NOMO-1 treated with DMSO at 0.1 percent for 48 hours (cell line): ENCODE measurements around the gene PLOD1.
"Not testable (repeated sequence)": the region's sequence is repeated elsewhere in the genome, so short reads cannot be mapped to it uniquely, and the experiment has no call there.

Experiments used
- DNase-seq: peaks from one replicate; lab custom pipeline; 2025; ENCODE audit not compliant: unreplicated experiment; lab: John Stamatoyannopoulos, UW

The PLOD1 gene

DNA sequence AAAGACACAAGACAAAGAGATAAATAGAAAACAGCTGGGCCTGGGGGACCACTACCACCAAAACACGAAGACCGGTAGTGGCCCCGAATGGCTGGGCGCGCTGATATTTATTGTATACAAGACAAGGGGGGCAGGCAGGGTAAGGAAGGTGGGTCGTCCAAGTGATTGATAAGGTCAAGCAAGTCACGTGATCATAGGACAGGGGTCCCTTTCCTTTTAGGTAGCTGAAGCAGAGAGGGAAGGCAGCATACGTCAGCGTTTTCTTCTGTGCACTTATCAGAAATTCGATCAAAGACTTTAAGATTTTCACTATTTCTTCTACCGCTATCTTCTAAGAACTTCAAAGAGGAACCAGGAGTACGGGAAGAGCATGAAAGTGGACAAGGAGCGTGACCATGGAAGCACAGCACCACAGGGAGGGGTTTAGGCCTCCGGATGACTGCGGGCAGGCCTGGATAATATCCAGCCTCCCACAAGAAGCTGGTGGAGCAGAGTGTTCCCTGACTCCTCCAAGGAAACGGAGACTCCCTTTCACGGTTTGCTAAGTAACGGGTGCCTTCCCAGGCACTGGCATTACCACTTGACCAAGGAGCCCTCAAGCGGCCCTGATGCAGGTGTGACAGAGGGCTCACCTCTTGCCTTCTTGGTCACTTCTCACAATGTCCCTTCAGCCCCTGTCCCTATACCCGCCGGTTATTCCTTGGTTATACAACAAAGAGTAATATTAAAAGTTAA lies 21.9 kb upstream of the PLOD1 start:
- DNase-seq: not testable (repeated sequence)

- no peak for DNase-seq
Measured at GRCh38 chr1:11913291-11913690, 21.2 kb upstream of the PLOD1 start.

- DNase-seq: no peak
Measured at GRCh38 chr1:11914024-11914423, 20.5 kb upstream of the PLOD1 start.

- DNase-seq: no peak
Measured at GRCh38 chr1:11918799-11919519, 15.6 kb upstream of the PLOD1 start.

- DNase-seq: no peak
Measured at GRCh38 chr1:11919621-11920020, 14.9 kb upstream of the PLOD1 start.

DNA sequence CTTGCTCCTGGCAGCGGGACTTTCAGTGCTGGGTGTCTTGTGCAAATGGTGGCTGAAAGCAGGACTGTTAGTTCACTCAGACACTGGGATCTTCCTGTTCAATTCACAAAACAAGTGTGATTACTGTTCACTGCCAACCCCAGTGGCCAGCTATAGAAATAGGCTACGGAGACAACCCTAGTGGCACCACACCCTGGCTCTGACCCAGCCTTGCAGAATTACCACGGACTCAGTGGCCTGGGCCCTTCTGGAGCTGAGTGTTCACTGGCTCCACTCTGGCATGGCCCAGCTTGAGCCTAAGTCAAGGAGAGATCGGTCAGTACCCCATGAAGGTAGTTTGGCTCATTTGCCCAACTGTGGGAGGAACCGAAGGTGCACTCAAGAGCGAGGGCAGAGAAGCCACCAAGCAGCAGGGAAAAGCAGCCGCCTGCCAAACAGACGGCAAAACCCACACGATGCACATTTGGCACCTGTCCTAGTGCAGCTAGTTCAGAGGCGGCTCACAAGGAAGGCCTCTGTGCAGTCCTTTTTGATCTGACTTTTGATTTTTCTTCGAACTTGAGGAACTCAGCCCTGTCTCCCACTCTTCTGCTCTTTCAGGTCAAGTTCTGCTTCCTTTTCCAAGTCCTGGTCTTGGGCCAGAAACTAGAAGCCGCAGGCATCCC lies 14.1 kb upstream of the PLOD1 start:
- no peak for DNase-seq

DNA sequence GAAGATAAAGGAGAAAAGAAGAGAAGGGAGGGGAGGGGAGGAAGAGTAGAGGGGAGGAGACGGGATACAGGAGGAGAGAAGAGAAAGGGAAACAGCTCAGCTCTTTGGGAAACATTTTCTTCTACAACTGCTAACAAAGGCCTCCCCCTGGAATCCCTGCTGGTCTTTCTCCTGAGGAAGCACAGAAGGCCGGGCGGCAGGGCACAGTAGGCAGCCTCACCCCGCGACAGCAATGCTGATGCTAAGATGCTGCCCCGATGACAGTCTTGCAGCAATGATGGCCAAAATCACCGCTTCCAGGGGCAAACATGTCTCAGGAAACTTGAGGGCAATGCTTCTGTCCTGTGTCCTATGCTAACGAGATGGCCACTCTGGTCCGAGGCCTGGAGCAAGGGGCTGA lies 13.5 kb upstream of the PLOD1 start:
- DNase-seq: no peak

DNA sequence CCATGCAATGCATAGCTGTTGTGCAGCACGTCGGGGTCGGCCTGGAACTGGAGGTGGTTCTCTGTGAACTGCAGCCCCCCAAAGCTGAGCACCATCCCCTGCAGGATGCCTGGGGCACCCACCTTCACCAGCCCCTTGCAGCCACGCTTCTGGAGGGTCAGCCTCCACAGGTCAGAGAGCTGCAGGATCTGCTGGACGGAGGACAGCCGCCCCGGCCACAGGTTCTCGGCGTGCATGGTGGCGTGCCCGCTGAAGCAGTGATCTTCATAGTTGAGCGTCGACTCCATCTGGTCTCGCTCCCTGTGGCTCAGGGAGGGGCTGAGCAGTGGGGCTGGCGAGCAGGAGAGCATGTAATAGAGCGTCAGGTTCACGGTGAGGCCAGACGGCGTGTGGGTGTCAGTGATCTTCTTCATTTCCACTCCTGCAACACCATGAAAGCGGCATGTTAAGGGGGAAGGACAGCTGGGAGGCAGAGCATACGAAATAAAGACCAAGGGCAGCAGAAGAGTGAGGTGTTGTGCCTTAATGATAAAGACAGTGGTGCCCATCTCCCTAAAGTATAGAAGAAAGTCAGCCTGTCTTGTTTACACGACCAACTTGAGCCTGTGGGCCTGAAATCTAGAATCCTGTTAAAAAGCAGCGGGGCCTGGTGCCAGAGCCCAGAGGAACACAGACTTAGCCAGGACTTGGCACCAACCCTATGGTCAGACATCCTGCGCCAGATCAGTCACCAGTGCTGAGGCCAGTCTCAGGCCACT lies 11.3 kb upstream of the PLOD1 start:
- no peak for DNase-seq

DNA sequence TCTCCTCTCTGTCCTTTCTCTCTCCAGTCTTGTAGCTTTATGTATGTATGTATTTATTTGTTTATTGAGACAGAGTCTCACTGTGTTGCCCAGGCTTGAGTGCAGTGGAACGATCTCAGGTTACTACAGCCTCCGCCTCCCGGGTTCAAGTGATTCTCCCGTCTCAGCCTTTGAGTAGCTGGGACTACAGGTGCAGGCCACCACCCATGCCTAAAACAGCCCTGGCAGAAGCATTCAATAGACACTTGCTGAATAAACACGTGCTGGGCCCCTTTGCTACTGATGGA lies 10.7 kb upstream of the PLOD1 start:
- DNase-seq: no peak

- no peak for DNase-seq
Measured at GRCh38 chr1:11924334-11925195, 10.0 kb upstream of the PLOD1 start.

GRCh38 chr1:11925196-11925937 lies 9.2 kb upstream of the PLOD1 start:
- not testable (repeated sequence) for DNase-seq

DNA sequence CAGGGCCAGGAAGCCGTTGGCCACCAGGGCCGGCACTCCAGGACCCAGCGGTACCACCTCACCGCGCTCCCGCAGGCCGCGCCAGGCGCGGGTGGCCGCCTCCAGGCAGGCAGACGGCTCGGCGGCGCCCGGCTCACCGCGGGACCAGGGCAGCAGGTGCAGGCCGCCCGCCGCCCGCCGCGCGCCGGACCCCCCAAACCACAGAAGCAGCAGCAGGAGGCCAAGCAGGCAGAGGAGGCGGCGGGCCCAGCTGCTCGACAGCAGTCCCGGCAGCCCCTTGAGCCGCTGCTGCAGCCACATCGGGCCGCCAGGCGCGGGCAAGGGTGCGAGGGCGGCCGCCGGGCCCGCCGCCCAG lies 8.6 kb upstream of the PLOD1 start:
- DNase-seq: no peak

DNA sequence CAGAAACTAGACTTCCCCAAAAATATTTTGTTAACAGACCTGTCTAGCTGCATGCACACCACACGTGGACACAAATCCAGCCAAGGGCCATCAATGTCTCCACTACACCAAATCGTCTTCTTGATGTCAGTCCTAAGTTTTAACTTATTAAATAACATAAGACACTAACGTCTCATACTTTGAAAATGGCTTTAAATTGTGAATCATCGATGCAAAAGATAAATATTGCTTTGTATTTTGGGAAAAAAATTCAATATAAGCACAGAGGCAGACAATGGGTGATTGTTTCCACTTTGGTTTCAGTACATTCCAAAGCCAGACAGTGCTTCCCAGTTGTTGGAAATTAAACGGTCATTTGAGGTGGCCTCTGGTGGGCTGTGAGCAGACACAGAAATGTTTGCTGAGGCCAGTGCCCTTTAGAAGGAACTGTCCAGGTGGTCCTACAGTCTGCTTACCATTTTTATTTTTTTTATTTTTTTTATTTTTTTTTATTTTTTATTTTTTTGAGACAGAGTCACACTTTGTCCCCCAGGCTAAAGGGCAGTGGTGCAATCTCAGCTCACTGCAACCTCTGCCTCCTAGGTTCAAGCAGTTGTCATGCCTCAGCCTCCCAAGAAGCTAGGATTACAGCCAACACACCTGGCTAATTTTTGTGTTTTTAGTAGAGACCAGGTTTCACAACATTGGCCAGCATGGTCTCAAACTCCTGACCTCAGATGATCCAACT lies 6.5 kb upstream of the PLOD1 start:
- DNase-seq: no peak

GRCh38 chr1:11929849-11930248 lies 4.7 kb upstream of the PLOD1 start:
- DNase-seq: no peak

GRCh38 chr1:11930571-11931445 lies 3.7 kb upstream of the PLOD1 start:
- no peak for DNase-seq

- no peak for DNase-seq
Measured at GRCh38 chr1:11931845-11932244, 2.7 kb upstream of the PLOD1 start.

- DNase-seq: no peak
Measured at GRCh38 chr1:11935057-11935412, 518 bp downstream of the PLOD1 start.

- DNase-seq: not testable (repeated sequence)
Measured at GRCh38 chr1:11935733-11936132, 1.2 kb downstream of the PLOD1 start.
